NB4 (cell line): ENCODE data around the gene NCOA1.

Source experiments
- CTCF ChIP-seq: IDR thresholded peaks from one replicate; pipeline ENCODE4 v1.5.1; 2012; ENCODE audit warnings: low read depth, low read length
- MYC ChIP-seq: IDR thresholded peaks from 2 replicates; pipeline ENCODE4 v1.6.1; 2011; ENCODE audit warnings: low read depth, low read length

GRCh38 chr2:24490690-24491541 lies at the start of gene NCOA1:
- TF ChIP-seq CTCF (no peak), MYC (no peak)
